ENCODE measurements around the gene NEMP1.

- no peak for TF ChIP-seq CTCF (IDR thresholded peaks at IDR 0.05)
- no peak for TF ChIP-seq POLR2AphosphoS5 (IDR thresholded peaks at IDR 0.05)
- no peak for TF ChIP-seq EP300 (IDR thresholded peaks at IDR 0.05; ENCODE audit: low read depth)
These were observed 46.8 kb downstream of the NEMP1 start for GRCh38 chr12:57031789-57032188.

Data from transverse colon (tissue), 4 donors.